HEK293 (cell line): ENCODE measurements around the gene RNF19B.

Experiments
- KLF16 ChIP-seq: fragments of 450-650 bp; formaldehyde crosslinking; IDR thresholded peaks from 2 replicates; pipeline ENCODE4 v1.5.1; 2017; ENCODE audit warnings: missing biosample characterization, missing genetic modification characterization
- MYNN ChIP-seq: fragments of 450-650 bp; formaldehyde crosslinking; IDR thresholded peaks from 2 replicates; pipeline ENCODE4 v1.5.1; 2016; ENCODE audit warnings: missing biosample characterization, missing genetic modification characterization, borderline replicate concordance
- PRDM1 ChIP-seq: fragments of 450-650 bp; formaldehyde crosslinking; IDR thresholded peaks from 2 replicates; pipeline ENCODE4; 2016; ENCODE audit warnings: missing biosample characterization, missing genetic modification characterization
- TCF7L2 ChIP-seq: IDR thresholded peaks from 2 replicates; pipeline ENCODE4 v1.6.1; 2011; ENCODE audit warnings: low read depth, mild to moderate bottlenecking, inconsistent platforms, low read length, moderate library complexity, borderline replicate concordance
- ZBTB6 ChIP-seq: fragments of 450-650 bp; formaldehyde crosslinking; IDR thresholded peaks from 2 replicates; pipeline ENCODE4 v1.5.1; 2017; ENCODE audit warnings: missing biosample characterization, missing genetic modification characterization
- ZNF114 ChIP-seq: fragments of 450-650 bp; formaldehyde crosslinking; IDR thresholded peaks from 2 replicates; pipeline ENCODE4 v1.5.0; 2017; ENCODE audit warnings: missing biosample characterization, missing genetic modification characterization
- ZNF449 ChIP-seq: fragments of 450-650 bp; formaldehyde crosslinking; IDR thresholded peaks from 2 replicates; pipeline ENCODE4 v1.5.1; 2017; ENCODE audit warnings: missing biosample characterization, mild to moderate bottlenecking, missing genetic modification characterization, moderate library complexity
- ZNF530 ChIP-seq: fragments of 450-650 bp; formaldehyde crosslinking; IDR thresholded peaks from 2 replicates; pipeline ENCODE4 v1.5.1; 2016; ENCODE audit warnings: low read depth, missing biosample characterization, missing genetic modification characterization
- TF ChIP-seq, protein P1 (sequence below): fragments of 450-650 bp; formaldehyde crosslinking; IDR thresholded peaks from 2 replicates; pipeline ENCODE4 v1.5.1; 2016; ENCODE audit warnings: missing biosample characterization, missing genetic modification characterization
- TF ChIP-seq, protein P2 (sequence below): fragments of 450-650 bp; formaldehyde crosslinking; IDR thresholded peaks from 2 replicates; pipeline ENCODE4 v1.5.1; 2016; ENCODE audit warnings: missing biosample characterization, missing genetic modification characterization

DNA sequence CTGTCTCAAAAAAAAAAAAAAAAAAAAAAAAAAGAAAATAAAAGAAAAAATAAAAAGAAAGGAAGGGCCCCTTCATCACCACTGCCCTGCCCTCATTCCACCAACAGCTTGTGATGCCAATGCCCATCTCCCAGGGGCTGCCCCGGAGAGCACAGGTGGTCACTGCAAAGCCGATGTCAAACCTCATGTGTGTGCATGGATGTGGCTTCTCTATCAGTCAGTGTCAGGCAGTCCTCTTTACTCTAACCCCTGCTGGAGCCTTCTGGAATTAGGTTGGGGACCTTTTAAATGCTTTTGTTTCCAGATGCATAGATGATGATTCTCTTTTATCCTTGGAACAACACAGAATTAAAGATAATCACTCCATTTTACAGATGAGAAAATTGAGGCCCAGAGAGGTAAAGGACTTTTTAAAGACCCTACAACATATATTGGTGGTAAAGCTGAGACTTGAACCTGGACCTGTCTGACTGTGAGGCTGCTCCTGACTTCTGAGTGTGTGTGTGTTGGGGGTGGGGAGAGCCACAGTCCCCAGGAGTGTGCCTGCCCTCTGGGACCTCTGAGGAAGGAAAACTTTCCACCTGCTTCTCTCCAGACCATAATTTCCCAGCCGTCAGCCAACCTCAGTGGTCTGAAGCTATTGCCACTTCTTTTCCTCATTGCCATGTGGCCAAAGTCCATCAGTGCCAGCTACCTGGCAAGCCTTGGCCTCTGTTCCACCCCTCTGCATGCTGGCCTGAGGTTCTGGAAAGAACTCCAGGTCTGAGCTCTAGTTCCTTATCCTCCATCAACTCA lies 60.4 kb downstream of the RNF19B start:
- TF ChIP-seq MYNN, result no peak
- TF ChIP-seq ZBTB6, result no peak
- no peak for TF ChIP-seq ZNF449 (tag by site-specific recombination)
- TF ChIP-seq KLF16 (tag by site-specific recombination), result no peak
- TF ChIP-seq ZNF530 (tag by site-specific recombination), result no peak
- TF ChIP-seq, protein P1, sequence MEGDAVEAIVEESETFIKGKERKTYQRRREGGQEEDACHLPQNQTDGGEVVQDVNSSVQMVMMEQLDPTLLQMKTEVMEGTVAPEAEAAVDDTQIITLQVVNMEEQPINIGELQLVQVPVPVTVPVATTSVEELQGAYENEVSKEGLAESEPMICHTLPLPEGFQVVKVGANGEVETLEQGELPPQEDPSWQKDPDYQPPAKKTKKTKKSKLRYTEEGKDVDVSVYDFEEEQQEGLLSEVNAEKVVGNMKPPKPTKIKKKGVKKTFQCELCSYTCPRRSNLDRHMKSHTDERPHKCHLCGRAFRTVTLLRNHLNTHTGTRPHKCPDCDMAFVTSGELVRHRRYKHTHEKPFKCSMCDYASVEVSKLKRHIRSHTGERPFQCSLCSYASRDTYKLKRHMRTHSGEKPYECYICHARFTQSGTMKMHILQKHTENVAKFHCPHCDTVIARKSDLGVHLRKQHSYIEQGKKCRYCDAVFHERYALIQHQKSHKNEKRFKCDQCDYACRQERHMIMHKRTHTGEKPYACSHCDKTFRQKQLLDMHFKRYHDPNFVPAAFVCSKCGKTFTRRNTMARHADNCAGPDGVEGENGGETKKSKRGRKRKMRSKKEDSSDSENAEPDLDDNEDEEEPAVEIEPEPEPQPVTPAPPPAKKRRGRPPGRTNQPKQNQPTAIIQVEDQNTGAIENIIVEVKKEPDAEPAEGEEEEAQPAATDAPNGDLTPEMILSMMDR, result no peak
- TF ChIP-seq, protein P2, sequence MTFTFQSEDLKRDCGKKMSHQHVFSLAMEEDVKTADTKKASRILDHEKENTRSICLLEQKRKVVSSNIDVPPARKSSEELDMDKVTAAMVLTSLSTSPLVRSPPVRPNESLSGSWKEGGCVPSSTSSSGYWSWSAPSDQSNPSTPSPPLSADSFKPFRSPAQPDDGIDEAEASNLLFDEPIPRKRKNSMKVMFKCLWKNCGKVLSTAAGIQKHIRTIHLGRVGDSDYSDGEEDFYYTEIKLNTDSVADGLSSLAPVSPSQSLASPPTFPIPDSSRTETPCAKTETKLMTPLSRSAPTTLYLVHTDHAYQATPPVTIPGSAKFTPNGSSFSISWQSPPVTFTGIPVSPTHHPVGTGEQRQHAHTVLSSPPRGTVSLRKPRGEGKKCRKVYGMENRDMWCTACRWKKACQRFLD, result no peak
- TF ChIP-seq TCF7L2, result no peak
- no peak for TF ChIP-seq PRDM1
- TF ChIP-seq ZNF114, result no peak
